Stimulated activated CD8-positive, alpha-beta memory T cell treated with anti-CD3 and anti-CD28 coated beads, Interleukin-15, amount 100 ng/mL, for 24 hours (primary cell): ENCODE results near the gene JARID2.

ENCODE experiments used
- DNase-seq: peaks from one replicate; pipeline ENCODE4 v3.0.0-alpha.2; 2020; ENCODE audit warnings: low read depth

The JARID2 gene

DNA sequence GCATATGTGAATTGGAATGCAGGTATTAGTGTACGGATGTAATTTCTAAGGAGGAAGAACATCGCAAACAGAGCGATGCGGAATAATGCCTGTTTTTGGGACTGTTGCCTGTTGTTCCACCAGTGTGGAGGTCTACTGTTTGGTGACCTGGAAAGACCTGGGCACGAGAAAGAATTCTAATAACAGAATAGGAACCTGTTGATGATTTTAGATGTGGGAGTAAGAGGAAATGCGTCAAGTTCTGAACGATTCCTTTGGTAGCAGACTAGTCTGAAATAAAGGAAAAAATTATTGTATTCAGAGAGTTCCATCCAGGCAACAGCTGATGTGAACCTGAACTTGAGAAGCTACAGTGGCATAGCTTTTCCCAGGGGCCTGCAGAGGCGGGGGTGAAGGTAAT, 224.9 kb downstream of the JARID2 start:
- no peak for DNase-seq

GRCh38 chr6:15472621-15473020, 226.8 kb downstream of the JARID2 start:
- DNase-seq = no peak

DNA sequence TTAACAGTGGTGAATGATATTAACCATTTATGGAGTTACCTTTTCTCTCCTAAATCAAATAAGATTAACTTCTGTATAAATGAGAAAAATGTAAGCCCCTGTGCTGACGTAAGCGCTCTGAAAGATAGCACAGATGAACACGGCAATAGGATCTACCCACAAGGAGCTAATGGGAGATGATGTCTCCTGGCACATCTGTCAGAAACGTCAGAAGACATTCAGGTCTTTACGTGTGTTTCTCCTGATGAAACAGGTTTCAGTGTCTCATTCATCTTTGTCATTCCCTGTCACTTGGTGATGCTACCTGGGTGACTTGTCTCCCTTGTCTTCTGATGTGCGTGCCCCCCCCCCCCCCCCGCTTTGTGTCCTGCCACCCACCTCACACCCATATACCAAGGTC, 227.3 kb downstream of the JARID2 start:
- DNase-seq = no peak

DNA sequence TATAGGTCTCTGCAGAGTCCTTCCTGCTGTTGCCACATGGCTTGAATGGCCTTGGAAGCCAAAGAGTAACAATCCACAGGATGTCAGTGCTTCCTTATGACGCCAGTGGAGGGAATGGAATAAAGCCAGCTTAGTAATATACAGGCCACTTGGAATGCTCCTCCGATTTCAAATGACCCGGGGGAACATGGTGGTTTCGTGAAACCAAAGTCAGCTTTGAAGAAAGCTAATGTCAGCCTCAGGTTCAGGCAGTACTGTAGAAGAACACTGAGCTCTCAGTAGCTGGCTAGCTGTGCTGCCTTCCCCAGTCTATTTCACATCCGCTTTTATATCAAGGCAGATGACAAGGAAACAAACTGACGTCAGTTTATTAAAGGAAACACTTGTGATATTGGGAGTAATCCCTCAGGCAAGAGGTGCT, 227.9 kb downstream of the JARID2 start:
- DNase-seq = no peak

DNA sequence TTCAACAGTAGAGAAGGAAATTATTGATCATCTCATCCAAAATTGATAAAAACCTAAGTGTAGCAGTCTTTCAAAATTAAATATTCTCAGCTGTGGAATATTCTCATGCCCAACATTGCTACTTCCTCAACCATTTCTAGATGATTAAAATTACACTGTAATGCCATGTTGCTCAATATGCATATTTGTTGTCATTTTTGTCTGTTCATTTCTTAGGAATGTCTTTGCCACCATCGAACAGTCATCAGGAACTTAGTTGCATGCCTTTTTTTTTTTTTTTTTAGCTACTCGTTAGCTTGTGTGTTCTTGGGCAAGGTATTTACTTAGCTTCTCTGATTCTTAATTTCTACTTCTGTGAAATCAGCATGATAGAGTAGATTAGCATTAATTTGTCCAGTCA, 228.3 kb downstream of the JARID2 start:
- DNase-seq = no peak

GRCh38 chr6:15475261-15475660, 229.4 kb downstream of the JARID2 start:
- DNase-seq = no peak

DNA sequence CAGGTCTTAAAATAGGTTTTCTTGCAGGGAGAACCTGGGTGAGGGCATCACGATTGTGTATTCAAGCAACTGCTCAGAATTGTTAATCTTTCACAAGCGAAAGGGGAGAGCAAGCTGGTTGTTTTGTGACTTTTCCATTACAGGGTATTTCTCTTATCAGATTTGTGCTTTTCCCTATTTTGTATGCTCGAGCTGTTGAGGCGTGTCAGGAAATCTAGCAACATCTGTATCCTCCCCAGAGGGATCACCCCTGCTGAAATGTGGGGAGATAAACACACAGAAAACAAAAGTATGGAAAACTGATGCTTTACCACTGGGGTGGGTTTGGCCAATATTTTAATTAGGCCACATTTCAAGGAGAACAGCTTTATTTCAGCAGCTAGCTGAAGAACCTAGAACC, 230.0 kb downstream of the JARID2 start:
- DNase-seq = no peak

DNA sequence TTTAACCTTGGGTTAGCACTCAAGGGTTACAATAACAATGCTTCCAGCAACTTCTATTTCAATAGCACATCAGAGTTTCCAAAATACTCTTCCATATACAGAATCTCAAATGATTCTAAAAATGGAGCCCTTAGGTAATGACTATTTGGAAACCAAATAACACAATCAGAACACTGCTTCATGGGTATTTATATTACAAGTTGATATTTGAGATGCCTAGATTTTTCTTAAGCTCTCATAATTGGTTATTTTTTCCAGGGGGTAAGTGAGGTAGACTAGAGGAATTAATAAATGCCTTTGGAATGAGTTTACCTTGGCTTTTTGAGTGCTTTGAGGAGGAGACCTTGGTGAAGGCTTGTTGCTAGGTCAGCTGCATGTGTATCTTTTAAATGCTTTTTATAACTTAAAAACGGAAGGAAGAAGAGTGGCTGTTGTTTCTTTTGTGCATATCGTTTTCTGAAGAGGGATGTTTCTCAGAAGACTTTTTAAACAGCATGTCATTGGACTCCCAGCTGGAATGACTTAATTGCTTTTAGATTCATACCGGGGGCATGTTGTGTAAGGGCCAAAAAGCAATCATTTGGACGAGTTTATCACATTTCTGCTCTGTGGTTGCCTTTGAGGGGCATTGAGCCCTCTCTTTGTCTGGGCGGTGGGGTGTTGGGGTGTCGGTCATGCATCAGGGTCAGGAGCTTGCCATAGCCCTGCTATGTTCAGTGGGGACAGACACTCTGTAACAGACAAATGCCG, 230.9 kb downstream of the JARID2 start:
- DNase-seq = no peak

DNA sequence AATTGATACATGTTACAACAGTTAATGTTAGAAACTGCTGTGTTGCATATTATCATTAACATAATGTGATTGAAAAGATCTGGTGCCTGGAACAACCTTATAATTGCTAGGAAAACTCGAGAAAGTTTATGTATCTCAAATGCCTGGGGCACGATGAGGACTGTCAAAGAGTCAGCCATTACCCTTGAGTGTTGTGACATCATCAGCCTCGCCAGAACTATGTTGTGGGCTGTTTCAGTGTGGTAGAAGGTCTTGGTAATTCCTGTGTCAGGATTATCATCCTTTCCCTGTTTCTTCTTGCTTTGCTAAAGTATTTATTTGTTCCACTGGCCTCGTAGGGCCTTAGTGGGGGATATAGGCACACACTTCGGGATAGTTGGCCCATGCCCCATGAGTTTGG, 231.9 kb downstream of the JARID2 start:
- DNase-seq = no peak

DNA sequence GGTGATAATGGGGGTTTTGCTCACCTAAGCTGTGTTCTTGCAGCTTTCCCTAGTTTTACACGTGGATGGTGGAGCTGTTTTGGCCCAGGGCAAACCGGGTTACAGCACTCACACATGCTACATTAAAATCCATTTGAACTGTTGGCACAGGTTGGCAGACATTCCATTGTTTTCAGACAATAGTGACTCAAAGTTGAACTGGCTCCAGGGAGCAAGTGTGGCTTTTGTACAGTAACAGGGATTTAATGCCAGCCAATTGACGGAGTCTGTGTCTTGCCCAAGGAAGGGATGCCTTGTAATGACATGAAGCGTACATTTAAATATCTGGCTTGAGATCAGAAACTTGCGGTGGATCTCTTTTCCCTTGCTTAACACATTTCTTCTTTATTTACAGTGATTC, 233.9 kb downstream of the JARID2 start:
- no peak for DNase-seq

DNA sequence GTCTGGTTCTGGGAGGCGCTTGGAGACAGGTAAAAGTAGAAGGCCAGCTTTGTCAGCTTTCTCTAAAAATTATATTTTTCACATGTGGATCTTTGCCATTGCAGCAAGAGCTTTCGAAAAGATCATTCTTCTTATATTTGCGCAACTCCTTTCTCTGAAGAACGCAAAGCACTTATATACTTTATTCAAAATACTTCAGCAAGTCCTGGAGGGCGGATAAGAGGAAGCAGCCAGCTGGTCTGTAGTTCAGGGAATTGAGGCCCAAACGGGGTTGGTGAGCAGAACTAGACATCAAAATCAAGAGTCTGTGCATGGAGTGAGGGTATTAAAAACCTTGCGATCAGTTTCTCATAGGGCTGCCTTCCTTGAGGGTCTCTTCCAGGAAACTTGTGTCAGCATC, 234.7 kb downstream of the JARID2 start:
- no peak for DNase-seq

GRCh38 chr6:15481390-15482291, 235.8 kb downstream of the JARID2 start:
- no peak for DNase-seq

DNA sequence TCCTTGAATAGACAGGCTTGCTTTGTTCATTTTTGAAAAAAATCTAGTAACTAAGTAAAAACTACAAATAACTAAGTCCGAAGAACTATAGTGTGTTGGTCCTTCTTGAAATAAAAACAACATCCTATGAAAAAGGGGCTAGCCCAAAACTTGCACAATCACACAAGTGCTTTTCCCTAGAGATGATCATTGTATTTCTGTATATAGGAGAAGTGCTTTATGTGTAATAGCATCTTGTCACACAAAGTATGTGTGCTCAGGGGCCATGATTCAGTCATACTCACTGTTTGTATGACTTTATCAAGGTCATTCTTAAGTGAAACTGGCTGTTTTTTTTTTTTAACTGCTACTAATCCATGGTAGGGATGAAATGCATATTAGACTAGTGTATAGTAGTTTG, 237.2 kb downstream of the JARID2 start:
- no peak for DNase-seq

DNA sequence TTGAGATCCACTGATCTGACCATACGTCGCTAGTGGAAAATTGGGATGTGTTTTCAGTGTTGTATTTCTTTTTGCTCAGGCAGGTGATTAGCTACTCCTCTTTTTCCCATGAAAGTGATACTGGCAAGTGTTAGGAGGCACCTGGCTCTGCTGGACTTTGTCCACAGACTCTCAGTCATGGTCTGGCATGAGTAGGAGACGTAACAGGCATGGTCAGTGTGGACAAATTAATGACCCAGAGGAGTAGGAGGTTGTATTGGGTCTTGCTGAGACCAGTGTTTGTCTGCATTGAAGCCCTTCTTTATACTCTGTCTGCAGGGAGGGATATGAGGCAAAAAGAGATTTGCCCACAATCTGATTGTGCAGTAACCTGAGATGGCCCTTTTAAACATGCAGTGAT, 238.3 kb downstream of the JARID2 start:
- no peak for DNase-seq

DNA sequence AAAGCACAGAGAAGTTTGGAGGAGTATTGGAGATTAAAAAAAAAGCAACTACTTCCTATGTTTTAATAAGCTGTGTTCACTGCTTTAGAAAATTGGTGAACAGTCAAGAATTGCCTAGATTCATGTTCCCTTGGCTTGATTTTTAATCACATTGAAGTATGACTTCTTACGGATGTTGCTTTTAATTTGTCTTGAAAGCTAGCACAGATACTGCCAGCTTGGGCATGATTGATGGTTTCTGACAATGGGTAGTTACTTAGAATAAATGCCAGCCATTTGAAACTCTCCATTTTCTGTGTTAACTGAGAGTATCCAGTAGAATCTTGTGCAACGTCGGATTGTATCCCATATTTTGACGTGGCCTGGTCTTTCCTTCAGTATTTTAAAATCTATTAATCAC, 239.0 kb downstream of the JARID2 start:
- no peak for DNase-seq

GRCh38 chr6:15485936-15486335, 240.1 kb downstream of the JARID2 start:
- DNase-seq = no peak

DNA sequence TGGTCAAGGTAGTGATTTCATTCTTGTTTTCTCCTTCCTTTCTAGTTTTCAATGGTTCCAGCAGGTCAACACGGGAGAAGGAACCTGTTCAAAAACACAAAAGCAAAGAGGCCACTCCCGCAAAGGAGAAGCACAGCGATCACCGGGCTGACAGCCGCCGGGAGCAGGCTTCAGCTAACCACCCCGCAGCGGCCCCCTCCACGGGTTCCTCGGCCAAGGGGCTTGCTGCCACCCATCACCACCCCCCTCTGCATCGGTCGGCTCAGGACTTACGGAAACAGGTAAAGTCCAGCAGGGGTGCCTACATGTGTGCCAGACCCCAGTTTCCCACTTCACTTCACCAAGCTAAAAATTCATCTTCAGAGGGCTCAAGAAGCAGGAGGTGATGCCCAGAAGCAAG, 241.4 kb downstream of the JARID2 start:
- DNase-seq = no peak

DNA sequence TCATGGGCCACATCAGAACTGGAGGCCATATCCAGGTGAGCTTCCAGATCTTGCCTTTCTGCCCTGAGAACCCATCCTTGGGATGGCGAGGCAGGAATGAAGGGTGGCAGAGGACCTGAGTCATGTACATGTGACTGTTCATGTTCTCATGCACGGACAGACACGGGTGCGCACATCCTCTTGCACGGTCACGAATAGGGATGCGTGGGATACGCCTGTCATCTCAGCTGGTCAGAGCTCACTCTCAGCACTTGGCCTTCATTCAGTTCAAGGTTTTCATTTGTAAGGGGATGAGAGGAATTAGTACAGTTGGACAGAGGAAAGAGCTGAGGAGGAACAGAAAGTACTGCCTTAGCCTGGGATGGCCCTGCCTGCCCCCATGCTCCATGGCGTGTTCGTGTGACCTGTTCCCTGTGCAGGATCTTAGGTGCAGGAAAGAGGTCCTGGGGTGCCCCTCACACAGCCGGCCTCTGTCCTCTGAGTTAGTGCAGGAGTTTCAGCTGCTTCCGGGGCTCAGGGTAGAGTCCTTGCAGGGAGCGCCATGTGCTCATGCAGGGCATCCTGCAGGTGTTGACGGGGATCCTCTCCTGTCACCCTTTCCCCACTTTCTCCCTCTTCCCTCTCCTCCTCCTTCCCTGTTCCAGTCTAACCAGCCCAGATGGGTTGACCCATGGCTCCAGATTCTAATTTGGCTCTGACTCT, 243.5 kb downstream of the JARID2 start:
- DNase-seq = no peak

GRCh38 chr6:15490242-15491100, 244.6 kb downstream of the JARID2 start:
- DNase-seq = no peak

GRCh38 chr6:15491255-15491985, 245.6 kb downstream of the JARID2 start:
- peak; percentile 18 for DNase-seq

DNA sequence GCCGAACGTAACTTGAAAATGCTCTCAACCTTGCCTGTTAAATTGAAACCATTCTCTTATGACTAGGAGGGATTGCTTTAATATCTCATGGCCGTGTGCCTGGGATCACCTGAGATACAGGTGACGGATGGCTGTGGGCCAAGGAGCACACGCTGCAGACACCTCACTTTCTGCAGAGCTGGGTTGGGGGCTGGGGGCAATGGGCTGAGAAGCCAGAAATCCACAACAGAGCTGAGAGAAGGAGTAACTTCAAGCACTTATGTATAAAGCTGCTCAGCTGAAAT, 246.1 kb downstream of the JARID2 start:
- DNase-seq = no peak
